Measurements from ENCODE around the gene AFTPH. TPM values are rescaled to one million over a fixed set of nuclear protein-coding genes. Genes with fewer than 3 reads are reported as not detected.

The AFTPH gene
- total RNA-seq, 1 donor from 2014 or later, result 32.2 TPM

GRCh38 chr2:64492272-64492671 lies 31.9 kb upstream of the AFTPH start:
- Histone ChIP-seq H3K4me2 (no peak overlapping the region), H3K4me1 (peaks cover 4% of the 10 kb centered on the region), H3K79me2 (ENCODE audit: low read depth) (no peaks in the 10 kb centered on the region), H3K9ac (no peak overlapping the region), H4K20me1 (ENCODE audit: low read depth) (no peaks in the 10 kb centered on the region), H3K36me3 (no peaks in the 10 kb centered on the region), H3F3A (ENCODE audit: low read depth) (no peaks in the 10 kb centered on the region), H2AFZ (replicated peaks) (no peak overlapping the region), H3K4me3 (no peak overlapping the region), H3K27ac (no peak overlapping the region), H3K27me3 (no peaks in the 10 kb centered on the region), H3K9me3 (ENCODE audit: low read depth) (no peaks in the 10 kb centered on the region)
- no peak overlapping the region for H3K4me3 Mint-ChIP-seq
- H3K27me3 Mint-ChIP-seq (ENCODE audit: insufficient read depth, low read depth), result peaks cover 11% of the 10 kb centered on the region
- no peaks in the 10 kb centered on the region for H3K36me3 Mint-ChIP-seq
- peaks cover 18% of the 10 kb centered on the region for H3K4me1 Mint-ChIP-seq
- H3K9me3 Mint-ChIP-seq, result no peaks in the 10 kb centered on the region
- TF ChIP-seq, protein P1, sequence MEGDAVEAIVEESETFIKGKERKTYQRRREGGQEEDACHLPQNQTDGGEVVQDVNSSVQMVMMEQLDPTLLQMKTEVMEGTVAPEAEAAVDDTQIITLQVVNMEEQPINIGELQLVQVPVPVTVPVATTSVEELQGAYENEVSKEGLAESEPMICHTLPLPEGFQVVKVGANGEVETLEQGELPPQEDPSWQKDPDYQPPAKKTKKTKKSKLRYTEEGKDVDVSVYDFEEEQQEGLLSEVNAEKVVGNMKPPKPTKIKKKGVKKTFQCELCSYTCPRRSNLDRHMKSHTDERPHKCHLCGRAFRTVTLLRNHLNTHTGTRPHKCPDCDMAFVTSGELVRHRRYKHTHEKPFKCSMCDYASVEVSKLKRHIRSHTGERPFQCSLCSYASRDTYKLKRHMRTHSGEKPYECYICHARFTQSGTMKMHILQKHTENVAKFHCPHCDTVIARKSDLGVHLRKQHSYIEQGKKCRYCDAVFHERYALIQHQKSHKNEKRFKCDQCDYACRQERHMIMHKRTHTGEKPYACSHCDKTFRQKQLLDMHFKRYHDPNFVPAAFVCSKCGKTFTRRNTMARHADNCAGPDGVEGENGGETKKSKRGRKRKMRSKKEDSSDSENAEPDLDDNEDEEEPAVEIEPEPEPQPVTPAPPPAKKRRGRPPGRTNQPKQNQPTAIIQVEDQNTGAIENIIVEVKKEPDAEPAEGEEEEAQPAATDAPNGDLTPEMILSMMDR (IDR thresholded peaks at IDR 0.05), result no peak
- TF ChIP-seq EZH2 (IDR thresholded peaks at IDR 0.05) (no peak), EZH2phosphoT487 (IDR thresholded peaks at IDR 0.05) (no peak)
- H3K27ac Mint-ChIP-seq, result no peak overlapping the region
- no peak for DNase-seq (ENCODE audit: low spot score)

DNA sequence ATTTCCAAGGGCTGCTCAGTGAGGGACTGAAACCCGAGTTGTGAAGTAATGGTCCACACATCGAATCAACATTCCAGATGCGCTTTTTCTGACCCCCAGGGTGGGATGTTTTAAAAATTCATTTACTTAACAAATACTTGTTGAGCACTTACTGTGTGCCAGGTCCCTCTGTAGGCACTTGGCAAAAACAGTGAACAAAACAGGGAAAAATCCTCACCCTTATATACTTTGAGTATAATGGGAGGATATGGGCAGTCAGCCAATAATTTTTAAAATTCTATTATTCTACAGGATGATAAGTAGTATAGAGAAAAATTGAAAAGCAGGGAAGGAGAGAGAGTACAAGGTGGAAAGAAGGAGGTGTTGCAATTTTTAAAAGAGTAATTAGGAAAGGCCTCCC lies 31.3 kb upstream of the AFTPH start:
- DNase-seq (ENCODE audit: low spot score), result no peak
- no peaks in the 10 kb centered on the region for H3K27me3 ChIP-seq
- TF ChIP-seq, protein P1 (IDR thresholded peaks at IDR 0.05), result no peak
- TF ChIP-seq EZH2phosphoT487 (IDR thresholded peaks at IDR 0.05) (no peak), EZH2 (IDR thresholded peaks at IDR 0.05) (no peak)
- no peaks in the 10 kb centered on the region for H3K9me3 Mint-ChIP-seq
- no peak overlapping the region for H3K27ac Mint-ChIP-seq
- no peaks in the 10 kb centered on the region for H3K9me3 ChIP-seq (ENCODE audit: low read depth)
- peaks cover 11% of the 10 kb centered on the region for H3K27me3 Mint-ChIP-seq (ENCODE audit: insufficient read depth, low read depth)
- no peaks in the 10 kb centered on the region for H4K20me1 ChIP-seq (ENCODE audit: low read depth)
- H3K4me3 ChIP-seq, result no peak overlapping the region
- no peaks in the 10 kb centered on the region for H3K36me3 Mint-ChIP-seq
- no peak overlapping the region for H3K4me2 ChIP-seq
- no peak overlapping the region for H3K9ac ChIP-seq
- no peaks in the 10 kb centered on the region for H3K79me2 ChIP-seq (ENCODE audit: low read depth)
- no peak overlapping the region for H2AFZ ChIP-seq (replicated peaks)
- peaks cover 4% of the 10 kb centered on the region for H3K4me1 ChIP-seq
- H3K4me1 Mint-ChIP-seq, result peaks cover 16% of the 10 kb centered on the region
- no peaks in the 10 kb centered on the region for H3F3A ChIP-seq (ENCODE audit: low read depth)
- no peaks in the 10 kb centered on the region for H3K36me3 ChIP-seq
- H3K4me3 Mint-ChIP-seq, result no peak overlapping the region
- no peak overlapping the region for H3K27ac ChIP-seq

GRCh38 chr2:64493788-64494187 lies 30.3 kb upstream of the AFTPH start:
- Mint-ChIP-seq H3K27ac (no peak overlapping the region), H3K4me3 (no peak overlapping the region), H3K27me3 (ENCODE audit: insufficient read depth, low read depth) (peaks cover 11% of the 10 kb centered on the region), H3K36me3 (no peaks in the 10 kb centered on the region), H3K9me3 (no peaks in the 10 kb centered on the region), H3K4me1 (peaks cover 12% of the 10 kb centered on the region)
- Histone ChIP-seq H3K27ac (no peak overlapping the region), H3K4me1 (no peaks in the 10 kb centered on the region), H2AFZ (replicated peaks) (no peak overlapping the region), H3F3A (ENCODE audit: low read depth) (no peaks in the 10 kb centered on the region), H3K79me2 (ENCODE audit: low read depth) (no peaks in the 10 kb centered on the region), H3K4me2 (no peak overlapping the region), H3K9ac (no peak overlapping the region), H3K4me3 (no peak overlapping the region), H3K27me3 (no peaks in the 10 kb centered on the region), H3K9me3 (ENCODE audit: low read depth) (no peaks in the 10 kb centered on the region), H3K36me3 (no peaks in the 10 kb centered on the region), H4K20me1 (ENCODE audit: low read depth) (no peaks in the 10 kb centered on the region)
- no peak for TF ChIP-seq EZH2phosphoT487 (IDR thresholded peaks at IDR 0.05)
- TF ChIP-seq EZH2 (IDR thresholded peaks at IDR 0.05), result no peak
- TF ChIP-seq, protein P1 (IDR thresholded peaks at IDR 0.05), result no peak
- no peak for DNase-seq (ENCODE audit: low spot score)
